AG04450 (cell line): ENCODE results near the gene SLC26A1. TPM values are rescaled to one million over a fixed set of nuclear protein-coding genes. Genes with fewer than 3 reads are reported as not detected.

Experiments used
- CTCF ChIA-PET: fragments of 300-600, 350-600 bp; formaldehyde crosslinking; extraction: SDS; loops from one replicate; lab custom pipeline; 2022; ENCODE audit warnings: antibody characterized with exemption, inconsistent platforms; lab: Charles Lee
- POLR2A ChIA-PET: fragments of 350-600 bp; formaldehyde crosslinking; extraction: SDS; loops from one replicate; lab custom pipeline; 2021; ENCODE audit warnings: antibody characterized with exemption, inconsistent platforms; lab: Yijun Ruan, JAX
- DNase-seq: peaks from one replicate; pipeline ENCODE4 v3.0.0-alpha.2; 2011; ENCODE audit warnings: low read depth, low spot score
- H3K27ac ChIP-seq: one replicate; pipeline ENCODE4 v1.5.1; 2012; ENCODE audit warnings: low read depth, low read length, control low read depth
- H3K27me3 ChIP-seq: one replicate; pipeline ENCODE4 v1.6.0; 2012; ENCODE audit warnings: low read length; ENCODE audit not compliant: control insufficient read depth, insufficient read depth
- H3K4me3 ChIP-seq: 2 replicates; pipeline ENCODE4 v1.5.1; 2011; ENCODE audit warnings: mild to moderate bottlenecking, low read depth, low read length, control low read depth
- H3K9me3 ChIP-seq: 2 replicates; pipeline ENCODE4 v1.5.1; 2012; ENCODE audit warnings: low read length; ENCODE audit not compliant: control insufficient read depth, insufficient read depth
- polyA plus RNA-seq: library from polyadenylated mRNA; depleted of rRNA; stranded (reverse); fragments of >200 nt; gene quantifications from 2 replicates; pipeline ENCODE4 v1.2.3, GENCODE V29; 2011
- TF ChIP-seq, protein P1 (sequence below): IDR thresholded peaks from 2 replicates; pipeline ENCODE4 v1.5.1; 2011; ENCODE audit warnings: low read depth, low read length, control low read depth, inconsistent platforms

Gene SLC26A1
- polyA plus RNA-seq, 1 experiment = 0.05 TPM

DNA sequence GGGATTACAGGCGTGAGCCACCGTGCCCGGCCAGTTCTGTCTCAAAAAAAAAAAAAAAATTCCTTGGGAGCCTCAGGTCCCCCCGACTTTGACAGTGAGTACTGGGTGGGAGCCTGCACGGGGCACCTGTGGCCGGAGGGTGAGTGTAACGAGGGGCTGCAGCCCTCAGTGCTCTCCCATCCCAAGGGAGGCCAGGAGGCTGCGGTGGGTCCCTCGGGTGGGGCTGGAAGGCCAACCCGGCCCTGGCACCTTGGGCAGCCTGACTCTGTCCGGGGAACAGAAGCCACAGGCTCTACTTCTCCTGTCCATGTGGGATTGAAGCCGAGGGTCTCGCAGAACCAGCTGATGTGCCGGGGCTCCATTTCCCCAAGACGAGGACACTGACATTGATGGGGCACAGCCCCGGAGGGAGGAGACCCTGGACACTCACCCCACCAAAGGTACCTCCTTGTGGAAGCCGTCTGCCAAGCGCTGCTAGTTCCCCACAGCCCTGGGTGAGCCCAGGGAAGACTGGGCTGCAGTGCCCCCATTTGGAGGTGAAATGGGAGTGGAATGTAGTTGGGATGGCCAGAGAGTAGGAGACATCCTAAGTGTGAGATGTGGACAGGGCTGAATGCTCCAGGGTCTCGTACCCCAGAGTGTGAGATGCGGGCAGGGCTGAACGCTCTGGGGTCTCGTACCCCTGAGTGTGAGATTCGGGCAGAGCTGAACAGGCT lies 2.3 kb upstream of the SLC26A1 start:
- no peak overlapping the region for H3K27ac ChIP-seq
- DNase-seq = no peak
- POLR2A ChIA-PET = interaction anchor here (0.6 kb wide), 1 partner anchor 219 kb away, joined by 3 read pairs; no protein-coding TSS in a partner anchor
- no peaks in the 10 kb centered on the region; the same call in 1 of the 2 replicates for H3K9me3 ChIP-seq
- no peak overlapping the region for H3K4me3 ChIP-seq
- TF ChIP-seq, protein P1, sequence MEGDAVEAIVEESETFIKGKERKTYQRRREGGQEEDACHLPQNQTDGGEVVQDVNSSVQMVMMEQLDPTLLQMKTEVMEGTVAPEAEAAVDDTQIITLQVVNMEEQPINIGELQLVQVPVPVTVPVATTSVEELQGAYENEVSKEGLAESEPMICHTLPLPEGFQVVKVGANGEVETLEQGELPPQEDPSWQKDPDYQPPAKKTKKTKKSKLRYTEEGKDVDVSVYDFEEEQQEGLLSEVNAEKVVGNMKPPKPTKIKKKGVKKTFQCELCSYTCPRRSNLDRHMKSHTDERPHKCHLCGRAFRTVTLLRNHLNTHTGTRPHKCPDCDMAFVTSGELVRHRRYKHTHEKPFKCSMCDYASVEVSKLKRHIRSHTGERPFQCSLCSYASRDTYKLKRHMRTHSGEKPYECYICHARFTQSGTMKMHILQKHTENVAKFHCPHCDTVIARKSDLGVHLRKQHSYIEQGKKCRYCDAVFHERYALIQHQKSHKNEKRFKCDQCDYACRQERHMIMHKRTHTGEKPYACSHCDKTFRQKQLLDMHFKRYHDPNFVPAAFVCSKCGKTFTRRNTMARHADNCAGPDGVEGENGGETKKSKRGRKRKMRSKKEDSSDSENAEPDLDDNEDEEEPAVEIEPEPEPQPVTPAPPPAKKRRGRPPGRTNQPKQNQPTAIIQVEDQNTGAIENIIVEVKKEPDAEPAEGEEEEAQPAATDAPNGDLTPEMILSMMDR = no peak
- CTCF ChIA-PET = no interaction called here
- H3K27me3 ChIP-seq = peaks cover 31% of the 10 kb centered on the region

DNA sequence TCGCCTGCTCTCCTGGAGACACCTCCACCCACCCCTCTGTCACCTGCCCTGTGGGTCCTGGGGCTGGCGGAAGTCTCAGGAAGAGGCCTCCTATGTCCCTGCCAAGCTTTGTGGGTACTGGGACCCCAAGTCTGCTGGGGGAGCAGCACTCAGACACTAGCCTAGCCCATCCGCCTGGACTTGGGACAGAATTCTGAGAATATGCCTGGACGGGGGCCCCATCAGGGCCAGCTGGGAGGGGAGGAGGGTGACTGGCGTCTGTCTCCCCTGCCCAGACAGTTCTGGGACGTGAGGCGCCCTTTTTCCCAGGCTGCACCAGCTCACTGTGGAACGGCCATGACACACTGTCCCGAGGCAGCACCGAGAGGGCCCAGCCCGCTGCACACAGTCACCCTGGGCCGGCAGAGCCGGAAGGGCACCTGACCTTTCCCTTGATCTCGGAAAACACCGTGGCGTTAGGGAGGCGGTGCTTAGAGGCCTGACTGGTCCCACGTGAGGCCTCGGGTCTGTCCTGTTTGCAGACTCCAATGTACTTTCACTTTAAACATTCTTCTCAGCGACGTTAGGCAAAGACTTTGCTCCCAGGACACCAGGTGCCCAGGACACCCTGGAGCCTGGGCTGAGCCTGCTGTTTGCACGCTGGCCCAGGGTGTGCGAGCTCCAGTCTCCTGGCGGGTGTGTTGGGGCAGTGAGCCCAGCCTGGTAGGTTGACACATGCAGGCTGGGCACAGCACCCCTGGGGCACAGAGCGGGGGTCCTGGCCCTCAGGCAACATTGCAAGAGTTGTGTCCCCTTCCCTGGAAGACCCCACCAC lies 700 bp downstream of the SLC26A1 start:
- ChIA-PET POLR2A (no interaction called here), CTCF (no interaction called here)
- Histone ChIP-seq H3K27ac (no peak overlapping the region), H3K9me3 (peaks cover 5% of the 10 kb centered on the region; the same call in 1 of the 2 replicates), H3K4me3 (no peak overlapping the region), H3K27me3 (peaks cover 13% of the 10 kb centered on the region)
- DNase-seq = no peak
- TF ChIP-seq, protein P1 = no peak

DNA sequence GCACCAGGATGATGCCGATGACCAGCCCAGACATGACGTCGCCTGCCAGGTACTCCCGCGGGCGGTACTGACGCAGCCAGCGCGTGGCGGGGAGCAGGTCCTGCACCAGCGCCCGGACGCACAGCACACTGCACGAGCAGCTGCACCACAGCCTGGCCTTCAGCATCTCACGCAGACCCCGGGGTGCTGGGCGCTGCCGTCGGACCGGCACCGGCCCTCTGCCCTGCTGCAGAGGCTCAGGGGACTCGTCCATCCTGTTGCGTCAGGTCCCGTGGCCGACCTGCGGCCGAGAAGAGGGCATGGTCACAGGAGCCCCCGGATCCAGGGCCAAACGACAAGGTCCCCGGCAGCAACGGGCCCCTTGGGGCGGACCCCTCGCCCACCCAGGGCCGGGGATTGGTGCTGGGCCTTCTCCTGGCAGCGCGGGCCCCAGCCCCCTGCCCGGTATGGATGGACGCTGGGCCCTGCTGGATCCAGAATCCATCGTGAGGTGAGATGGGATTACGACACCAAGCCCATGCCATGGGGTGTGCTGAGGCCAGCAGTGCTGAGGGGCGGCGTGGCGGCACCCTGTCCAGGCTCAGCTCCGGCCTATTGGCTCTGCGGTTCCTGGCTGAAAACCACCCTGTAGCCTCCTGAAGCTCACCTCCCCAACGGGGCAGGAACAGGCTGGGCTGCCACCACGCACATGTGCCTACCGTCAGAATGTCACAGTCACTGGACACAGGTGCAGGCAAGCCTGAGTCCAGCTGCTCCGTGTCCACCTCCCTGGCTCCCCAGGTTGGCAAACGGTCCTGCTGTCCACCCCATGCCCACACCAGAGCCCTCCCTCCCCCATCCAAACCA lies 1.5 kb downstream of the SLC26A1 start:
- Histone ChIP-seq H3K4me3 (no peak overlapping the region), H3K9me3 (peaks cover 5% of the 10 kb centered on the region; the same call in 1 of the 2 replicates), H3K27me3 (peaks cover 9% of the 10 kb centered on the region), H3K27ac (no peak overlapping the region)
- no peak for DNase-seq
- POLR2A ChIA-PET = no interaction called here
- TF ChIP-seq, protein P1 = no peak
- CTCF ChIA-PET = no interaction called here

DNA sequence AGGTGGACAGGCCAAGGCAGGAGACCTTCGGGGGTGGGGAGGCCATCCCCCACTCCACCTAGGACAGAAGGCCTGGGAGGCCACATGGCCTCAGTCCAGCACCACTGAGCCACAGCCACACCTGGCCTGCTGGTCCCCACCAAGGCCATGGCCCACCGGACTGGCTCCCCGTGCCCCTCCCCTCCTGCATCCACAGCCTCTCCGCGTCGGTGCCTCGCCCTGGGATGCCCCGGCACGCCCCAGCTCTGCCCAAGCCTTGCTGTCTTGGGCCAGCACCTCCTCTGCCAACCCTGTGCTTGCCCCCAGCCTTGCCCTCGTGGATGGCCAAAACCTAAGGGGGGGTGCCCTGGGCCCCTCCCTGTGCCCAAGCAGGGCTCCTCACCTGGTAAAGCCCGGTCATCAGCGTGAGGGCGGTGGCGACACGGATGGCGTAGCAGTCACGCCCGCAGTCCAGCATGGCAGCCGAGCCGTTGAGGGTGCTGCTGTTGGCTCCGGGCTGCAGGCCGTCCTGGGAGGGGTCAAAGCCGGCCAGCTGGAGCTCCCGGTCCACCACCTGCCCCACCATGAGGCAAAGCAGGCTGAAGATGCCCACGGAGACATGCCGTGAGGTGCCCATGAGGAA lies 2.3 kb downstream of the SLC26A1 start:
- Histone ChIP-seq H3K27ac (no peak overlapping the region), H3K27me3 (peaks cover under 1% of the 10 kb centered on the region), H3K4me3 (no peak overlapping the region), H3K9me3 (peaks cover 5% of the 10 kb centered on the region; the same call in 1 of the 2 replicates)
- ChIA-PET POLR2A (no interaction called here), CTCF (no interaction called here)
- TF ChIP-seq, protein P1 = no peak
- no peak for DNase-seq
